Colonic mucosa (tissue), 4 donors: ENCODE results near the gene CFAP77. TPM values are rescaled to one million over a fixed set of nuclear protein-coding genes. Genes with fewer than 3 reads are reported as not detected.

Experiments used
- DNase-seq: peaks from one replicate; pipeline ENCODE4 v3.0.0-alpha.2; 2020
- H3K27ac ChIP-seq: fragments of 200-600 bp; one replicate; pipeline ENCODE4 v1.8.0; 2021
- H3K27me3 ChIP-seq: fragments of 200-600 bp; one replicate; pipeline ENCODE4 v1.8.0; 2021
- H3K36me3 ChIP-seq: fragments of 200-600 bp; one replicate; pipeline ENCODE4 v1.8.0; 2021
- H3K4me1 ChIP-seq: fragments of 200-600 bp; one replicate; pipeline ENCODE4 v1.8.0; 2021; ENCODE audit warnings: mild to moderate bottlenecking
- H3K4me3 ChIP-seq: fragments of 200-600 bp; one replicate; pipeline ENCODE4 v1.8.0; 2021
- H3K9ac ChIP-seq, 2 donors: one replicate each; pipeline ENCODE4 v1.7.0; 2013; ENCODE audit warnings: control low read depth in 2 of 2, low read depth in 2 of 2, low read length in 2 of 2
- H3K9me3 ChIP-seq: fragments of 200-600 bp; one replicate; pipeline ENCODE4 v1.8.0; 2021
- CTCF ChIP-seq: fragments of 200-600 bp; IDR thresholded peaks from one replicate; pipeline ENCODE4 v1.8.0; 2022; ENCODE audit warnings: antibody characterized with exemption, mild to moderate bottlenecking
- intact Hi-C: fragments of 100-400 bp; cut with DNase I; formaldehyde crosslinking; loops from one replicate; pipeline ENCODE4 v1.14.1; 2022
- total RNA-seq, 2 donors: library from RNA; stranded (reverse); fragmentation: NEBNext Ultra II Directional in 1 of 2; extraction: Animal tissue kit (Norgen Biotek cat#: 25700) in 1 of 2; gene quantifications; one replicate each; pipeline ENCODE4 v1.2.1, GENCODE V29; 2021
- donor health status: healthy.
- donor health status: DM: no; HTN: no; CAD: no.
- donor health status: DM: no; HTN: no; CAD: no.

CFAP77 gene
- total RNA-seq, 2 donors from 2014 or later = not detected

- TF ChIP-seq CTCF = no peak
- no peak for DNase-seq
- H3K27me3 ChIP-seq = no peaks in the 10 kb centered on the region
- peaks cover 3% of the 10 kb centered on the region for H3K4me1 ChIP-seq
- no peak overlapping the region for H3K27ac ChIP-seq
- no peak overlapping the region for H3K9ac ChIP-seq
- no peaks in the 10 kb centered on the region for H3K9me3 ChIP-seq
- no peaks in the 10 kb centered on the region for H3K36me3 ChIP-seq
- H3K4me3 ChIP-seq = no peak overlapping the region
- intact Hi-C loops = no loop called here
Measured at GRCh38 chr9:132547976-132548730, 138.1 kb downstream of the CFAP77 start.

- DNase-seq = no peak
- no peaks in the 10 kb centered on the region for H3K27me3 ChIP-seq
- intact Hi-C loops = no loop called here
- H3K27ac ChIP-seq = no peak overlapping the region
- no peak for TF ChIP-seq CTCF
- no peaks in the 10 kb centered on the region for H3K9me3 ChIP-seq
- peaks cover 3% of the 10 kb centered on the region for H3K4me1 ChIP-seq
- no peak overlapping the region for H3K4me3 ChIP-seq
- no peak overlapping the region for H3K9ac ChIP-seq
- no peaks in the 10 kb centered on the region for H3K36me3 ChIP-seq
Measured at GRCh38 chr9:132548751-132549640, 139.0 kb downstream of the CFAP77 start.

- Histone ChIP-seq H3K9ac (no peak overlapping the region), H3K4me3 (no peak overlapping the region), H3K27me3 (no peaks in the 10 kb centered on the region), H3K27ac (no peak overlapping the region), H3K36me3 (no peaks in the 10 kb centered on the region), H3K4me1 (no peaks in the 10 kb centered on the region), H3K9me3 (no peaks in the 10 kb centered on the region)
- no peak for DNase-seq
- intact Hi-C loops = no loop called here
- TF ChIP-seq CTCF = no peak
Measured at GRCh38 chr9:132551556-132551955, 141.5 kb downstream of the CFAP77 start.

- intact Hi-C loops = no loop called here
- no peaks in the 10 kb centered on the region for H3K27me3 ChIP-seq
- no peak for TF ChIP-seq CTCF
- no peaks in the 10 kb centered on the region for H3K4me1 ChIP-seq
- no peak overlapping the region for H3K27ac ChIP-seq
- DNase-seq = no peak
- H3K9ac ChIP-seq = no peak overlapping the region
- H3K36me3 ChIP-seq = no peaks in the 10 kb centered on the region
- no peak overlapping the region for H3K4me3 ChIP-seq
- no peaks in the 10 kb centered on the region for H3K9me3 ChIP-seq
Measured at GRCh38 chr9:132552041-132552440, 142.0 kb downstream of the CFAP77 start.

- Histone ChIP-seq H3K27ac (no peak overlapping the region), H3K9ac (no peak overlapping the region), H3K36me3 (no peaks in the 10 kb centered on the region), H3K4me3 (no peak overlapping the region), H3K27me3 (no peaks in the 10 kb centered on the region), H3K9me3 (no peaks in the 10 kb centered on the region), H3K4me1 (no peaks in the 10 kb centered on the region)
- no peak for DNase-seq
- TF ChIP-seq CTCF = no peak
- intact Hi-C loops = no loop called here
Measured at GRCh38 chr9:132554755-132555154, 144.7 kb downstream of the CFAP77 start.
